Activated naive CD4-positive, alpha-beta T cell (primary cell): ENCODE data around the gene MYL10.

ENCODE experiments used
- DNase-seq, 4 experiments: peaks; one replicate each; lab custom pipeline; 2025; lab: John Stamatoyannopoulos, UW

The MYL10 gene

GRCh38 chr7:101629171-101629570 is at the start of gene MYL10:
TSS of gene MYL10 (minus strand) at chr7:101629296. CDS start at chr7:101629118, 178 bp downstream.
- DNase-seq, result no peak

GRCh38 chr7:101678658-101679057 is 49.6 kb upstream of the MYL10 start:
- no peak for DNase-seq

GRCh38 chr7:101677797-101678479 is 48.8 kb upstream of the MYL10 start:
- no peak for DNase-seq

GRCh38 chr7:101677391-101677790 is 48.3 kb upstream of the MYL10 start:
- DNase-seq, result no peak

- DNase-seq, result no peak
Measured at GRCh38 chr7:101676956-101677355, 47.9 kb upstream of the MYL10 start.

GRCh38 chr7:101676062-101676598 is 47.0 kb upstream of the MYL10 start:
- DNase-seq, result no peak

- no peak for DNase-seq
Measured at GRCh38 chr7:101674439-101674838, 45.3 kb upstream of the MYL10 start.

GRCh38 chr7:101673951-101674350 is 44.9 kb upstream of the MYL10 start:
- no peak for DNase-seq

GRCh38 chr7:101673315-101673714 is 44.2 kb upstream of the MYL10 start:
- DNase-seq, result no peak

GRCh38 chr7:101671371-101672356 is 42.6 kb upstream of the MYL10 start:
- DNase-seq, result no peak

- no peak for DNase-seq
Measured at GRCh38 chr7:101669307-101669706, 40.2 kb upstream of the MYL10 start.

GRCh38 chr7:101668726-101669125 is 39.6 kb upstream of the MYL10 start:
- DNase-seq, result no peak

GRCh38 chr7:101667920-101668319 is 38.8 kb upstream of the MYL10 start:
- DNase-seq, result no peak

- no peak for DNase-seq
Measured at GRCh38 chr7:101667399-101667798, 38.3 kb upstream of the MYL10 start.

- DNase-seq, result no peak
Measured at GRCh38 chr7:101666741-101667140, 37.6 kb upstream of the MYL10 start.

GRCh38 chr7:101666293-101666692 is 37.2 kb upstream of the MYL10 start:
- DNase-seq, result no peak

- no peak for DNase-seq
Measured at GRCh38 chr7:101664893-101665471, 35.9 kb upstream of the MYL10 start.

GRCh38 chr7:101664436-101664835 is 35.3 kb upstream of the MYL10 start:
- no peak for DNase-seq

GRCh38 chr7:101663747-101664146 is 34.7 kb upstream of the MYL10 start:
- no peak for DNase-seq

- DNase-seq, result no peak
Measured at GRCh38 chr7:101662447-101662998, 33.4 kb upstream of the MYL10 start.

- DNase-seq, result no peak
Measured at GRCh38 chr7:101659706-101660105, 30.6 kb upstream of the MYL10 start.

GRCh38 chr7:101657171-101657570 is 28.1 kb upstream of the MYL10 start:
- no peak for DNase-seq
